ENCODE data around the gene ARMC8. TPM values are rescaled to one million over a fixed set of nuclear protein-coding genes. Genes with fewer than 3 reads are reported as not detected.

Gene ARMC8
- total RNA-seq, 2 experiments from 2014 or later = 50.4 to 53.2 TPM

GRCh38 chr3:138284957-138285477 is 97.9 kb downstream of the ARMC8 start:
- Mint-ChIP-seq H3K4me3 (no peak overlapping the region), H3K27ac (no peak overlapping the region), H3K36me3 (ENCODE audit: low read depth) (peaks cover 27% of the 10 kb centered on the region), H3K4me1 (ENCODE audit: low read depth) (peaks cover 1% of the 10 kb centered on the region), H3K27me3 (ENCODE audit: low read depth) (no peaks in the 10 kb centered on the region), H3K9me3 (ENCODE audit: insufficient read depth) (no peaks in the 10 kb centered on the region)
- POLR2A ChIA-PET = no interaction called here
- ATAC-seq (no peak), DNase-seq (no peak)
- CTCF ChIA-PET = interaction anchor here (1.2 kb wide), 1 partner anchor 43 kb away, joined by 3 read pairs; no protein-coding TSS in a partner anchor

- Mint-ChIP-seq H3K9me3 (ENCODE audit: insufficient read depth) (no peaks in the 10 kb centered on the region), H3K36me3 (ENCODE audit: low read depth) (peaks cover 37% of the 10 kb centered on the region), H3K4me3 (no peak overlapping the region), H3K27ac (no peak overlapping the region), H3K27me3 (ENCODE audit: low read depth) (no peaks in the 10 kb centered on the region), H3K4me1 (ENCODE audit: low read depth) (no peaks in the 10 kb centered on the region)
- DNase-seq (no peak), ATAC-seq (no peak)
- CTCF ChIA-PET = no interaction called here
- POLR2A ChIA-PET = no interaction called here
Measured at GRCh38 chr3:138289260-138289659, 102.2 kb downstream of the ARMC8 start.

GRCh38 chr3:138289701-138290100 is 102.6 kb downstream of the ARMC8 start:
- Mint-ChIP-seq H3K4me3 (no peak overlapping the region), H3K27ac (no peak overlapping the region), H3K4me1 (ENCODE audit: low read depth) (no peaks in the 10 kb centered on the region), H3K36me3 (ENCODE audit: low read depth) (peaks cover 41% of the 10 kb centered on the region), H3K27me3 (ENCODE audit: low read depth) (no peaks in the 10 kb centered on the region), H3K9me3 (ENCODE audit: insufficient read depth) (no peaks in the 10 kb centered on the region)
- ATAC-seq = no peak
- CTCF ChIA-PET = no interaction called here
- DNase-seq = no peak
- POLR2A ChIA-PET = no interaction called here

- Mint-ChIP-seq H3K27me3 (ENCODE audit: low read depth) (no peaks in the 10 kb centered on the region), H3K36me3 (ENCODE audit: low read depth) (peaks cover 49% of the 10 kb centered on the region), H3K4me3 (no peak overlapping the region), H3K4me1 (ENCODE audit: low read depth) (peaks cover 12% of the 10 kb centered on the region), H3K9me3 (ENCODE audit: insufficient read depth) (no peaks in the 10 kb centered on the region), H3K27ac (no peak overlapping the region)
- ChIA-PET CTCF (interaction anchor here (2.0 kb wide), 1 partner anchor 32 kb away, joined by 8 read pairs; no protein-coding TSS in a partner anchor), POLR2A (interaction anchor here (1.4 kb wide), 1 partner anchor 109 kb away, joined by 3 read pairs; no protein-coding TSS in a partner anchor)
- DNase-seq (no peak), ATAC-seq (no peak)
Measured at GRCh38 chr3:138296639-138297038, 109.5 kb downstream of the ARMC8 start.

GRCh38 chr3:138297059-138297607 is 110.0 kb downstream of the ARMC8 start:
- no peak for ATAC-seq
- no peak overlapping the region for H3K4me3 Mint-ChIP-seq

GRCh38 chr3:138297876-138298275 is 110.8 kb downstream of the ARMC8 start:
- Mint-ChIP-seq H3K27ac (no peak overlapping the region), H3K27me3 (ENCODE audit: low read depth) (no peaks in the 10 kb centered on the region), H3K9me3 (ENCODE audit: insufficient read depth) (no peaks in the 10 kb centered on the region), H3K36me3 (ENCODE audit: low read depth) (peaks cover 45% of the 10 kb centered on the region), H3K4me1 (ENCODE audit: low read depth) (peaks cover 12% of the 10 kb centered on the region), H3K4me3 (no peak overlapping the region)
- ATAC-seq (no peak), DNase-seq (no peak)
- POLR2A ChIA-PET = interaction anchor here (1.4 kb wide), 1 partner anchor 110 kb away, joined by 3 read pairs; no protein-coding TSS in a partner anchor
- CTCF ChIA-PET = interaction anchor here (2.0 kb wide), 1 partner anchor 31 kb away, joined by 8 read pairs; no protein-coding TSS in a partner anchor

More at GRCh38 chr3:138297059-138297607, 110.0 kb downstream of the ARMC8 start:
- CTCF ChIA-PET = interaction anchor here (2.0 kb wide), 1 partner anchor 31 kb away, joined by 8 read pairs; no protein-coding TSS in a partner anchor
- peaks cover 48% of the 10 kb centered on the region for H3K36me3 Mint-ChIP-seq (ENCODE audit: low read depth)
- no peaks in the 10 kb centered on the region for H3K9me3 Mint-ChIP-seq (ENCODE audit: insufficient read depth)
- H3K27me3 Mint-ChIP-seq (ENCODE audit: low read depth) = no peaks in the 10 kb centered on the region
- no peak overlapping the region for H3K27ac Mint-ChIP-seq
- peaks cover 12% of the 10 kb centered on the region for H3K4me1 Mint-ChIP-seq (ENCODE audit: low read depth)
- DNase-seq = no peak
- POLR2A ChIA-PET = interaction anchor here (1.4 kb wide), 1 partner anchor 109 kb away, joined by 3 read pairs; no protein-coding TSS in a partner anchor

GRCh38 chr3:138300647-138301046 is 113.5 kb downstream of the ARMC8 start:
- H3K27ac Mint-ChIP-seq = no peak overlapping the region
- ChIA-PET CTCF (interaction anchor here (1.2 kb wide), 1 partner anchor 28 kb away, joined by 3 read pairs; no protein-coding TSS in a partner anchor), POLR2A (no interaction called here)
- H3K36me3 Mint-ChIP-seq (ENCODE audit: low read depth) = peaks cover 27% of the 10 kb centered on the region
- DNase-seq (no peak), ATAC-seq (no peak)
- H3K4me1 Mint-ChIP-seq (ENCODE audit: low read depth) = peaks cover 12% of the 10 kb centered on the region
- H3K9me3 Mint-ChIP-seq (ENCODE audit: insufficient read depth) = no peaks in the 10 kb centered on the region
- no peak overlapping the region for H3K4me3 Mint-ChIP-seq
- H3K27me3 Mint-ChIP-seq (ENCODE audit: low read depth) = no peaks in the 10 kb centered on the region

- Mint-ChIP-seq H3K27ac (no peak overlapping the region), H3K4me3 (no peak overlapping the region), H3K27me3 (ENCODE audit: low read depth) (no peaks in the 10 kb centered on the region), H3K4me1 (ENCODE audit: low read depth) (no peaks in the 10 kb centered on the region), H3K36me3 (ENCODE audit: low read depth) (peaks cover 9% of the 10 kb centered on the region), H3K9me3 (ENCODE audit: insufficient read depth) (peaks cover 12% of the 10 kb centered on the region)
- ATAC-seq (no peak), DNase-seq (no peak)
- ChIA-PET POLR2A (interaction anchor here (0.6 to 0.8 kb wide), 2 partner anchors 116 to 156 kb away, joined by 3 to 4 read pairs; partner anchors contain the start of gene ARMC8), CTCF (interaction anchor here (1.0 kb wide), 1 partner anchor 9 kb away, joined by 3 read pairs; no protein-coding TSS in a partner anchor)
Measured at GRCh38 chr3:138303474-138303873, 116.4 kb downstream of the ARMC8 start.

GRCh38 chr3:138307899-138308298 is 120.8 kb downstream of the ARMC8 start:
- H3K27me3 Mint-ChIP-seq (ENCODE audit: low read depth) = peaks cover 24% of the 10 kb centered on the region
- peaks cover 5% of the 10 kb centered on the region for H3K36me3 Mint-ChIP-seq (ENCODE audit: low read depth)
- H3K27ac Mint-ChIP-seq = no peak overlapping the region
- H3K4me3 Mint-ChIP-seq = no peak overlapping the region
- no peak for DNase-seq
- CTCF ChIA-PET = no interaction called here
- peaks cover 19% of the 10 kb centered on the region for H3K9me3 Mint-ChIP-seq (ENCODE audit: insufficient read depth)
- POLR2A ChIA-PET = no interaction called here
- no peak for ATAC-seq
- no peaks in the 10 kb centered on the region for H3K4me1 Mint-ChIP-seq (ENCODE audit: low read depth)

GRCh38 chr3:138308783-138309182 is 121.7 kb downstream of the ARMC8 start:
- peaks cover 5% of the 10 kb centered on the region for H3K36me3 Mint-ChIP-seq (ENCODE audit: low read depth)
- H3K27ac Mint-ChIP-seq = no peak overlapping the region
- H3K4me3 Mint-ChIP-seq = no peak overlapping the region
- CTCF ChIA-PET = interaction anchor here (0.9 kb wide), 1 partner anchor 22 kb away, joined by 3 read pairs; no protein-coding TSS in a partner anchor
- peaks cover 26% of the 10 kb centered on the region for H3K27me3 Mint-ChIP-seq (ENCODE audit: low read depth)
- POLR2A ChIA-PET = no interaction called here
- no peaks in the 10 kb centered on the region for H3K4me1 Mint-ChIP-seq (ENCODE audit: low read depth)
- DNase-seq (no peak), ATAC-seq (no peak)
- peaks cover 19% of the 10 kb centered on the region for H3K9me3 Mint-ChIP-seq (ENCODE audit: insufficient read depth)

- CTCF ChIA-PET = no interaction called here
- Mint-ChIP-seq H3K4me3 (no peak overlapping the region), H3K4me1 (ENCODE audit: low read depth) (no peaks in the 10 kb centered on the region), H3K27ac (no peak overlapping the region), H3K27me3 (ENCODE audit: low read depth) (peaks cover 30% of the 10 kb centered on the region), H3K9me3 (ENCODE audit: insufficient read depth) (peaks cover 19% of the 10 kb centered on the region), H3K36me3 (ENCODE audit: low read depth) (peaks cover 5% of the 10 kb centered on the region)
- no peak for DNase-seq
- POLR2A ChIA-PET = no interaction called here
- ATAC-seq = no peak
Measured at GRCh38 chr3:138310494-138310893, 123.4 kb downstream of the ARMC8 start.

- H3K9me3 Mint-ChIP-seq (ENCODE audit: insufficient read depth) = peaks cover 5% of the 10 kb centered on the region
- ATAC-seq (no peak), DNase-seq (no peak)
- ChIA-PET POLR2A (no interaction called here), CTCF (interaction anchor here (1.0 to 1.4 kb wide), 2 partner anchors 14 to 102 kb away, joined by 3 to 6 read pairs; no protein-coding TSS in a partner anchor)
- peaks cover 2% of the 10 kb centered on the region for H3K36me3 Mint-ChIP-seq (ENCODE audit: low read depth)
- no peaks in the 10 kb centered on the region for H3K4me1 Mint-ChIP-seq (ENCODE audit: low read depth)
- peaks cover 30% of the 10 kb centered on the region for H3K27me3 Mint-ChIP-seq (ENCODE audit: low read depth)
- no peak overlapping the region for H3K27ac Mint-ChIP-seq
- no peak overlapping the region for H3K4me3 Mint-ChIP-seq
Measured at GRCh38 chr3:138314751-138315150, 127.7 kb downstream of the ARMC8 start.

Measured in activated CD8-positive, alpha-beta T cell treated with anti-CD3 and anti-CD28 coated beads, Interleukin-2, amount 10 ng/mL, durations not matched to agents 7 days and 5 days (primary cell).